ENCODE results near the gene TMF1.

DNA sequence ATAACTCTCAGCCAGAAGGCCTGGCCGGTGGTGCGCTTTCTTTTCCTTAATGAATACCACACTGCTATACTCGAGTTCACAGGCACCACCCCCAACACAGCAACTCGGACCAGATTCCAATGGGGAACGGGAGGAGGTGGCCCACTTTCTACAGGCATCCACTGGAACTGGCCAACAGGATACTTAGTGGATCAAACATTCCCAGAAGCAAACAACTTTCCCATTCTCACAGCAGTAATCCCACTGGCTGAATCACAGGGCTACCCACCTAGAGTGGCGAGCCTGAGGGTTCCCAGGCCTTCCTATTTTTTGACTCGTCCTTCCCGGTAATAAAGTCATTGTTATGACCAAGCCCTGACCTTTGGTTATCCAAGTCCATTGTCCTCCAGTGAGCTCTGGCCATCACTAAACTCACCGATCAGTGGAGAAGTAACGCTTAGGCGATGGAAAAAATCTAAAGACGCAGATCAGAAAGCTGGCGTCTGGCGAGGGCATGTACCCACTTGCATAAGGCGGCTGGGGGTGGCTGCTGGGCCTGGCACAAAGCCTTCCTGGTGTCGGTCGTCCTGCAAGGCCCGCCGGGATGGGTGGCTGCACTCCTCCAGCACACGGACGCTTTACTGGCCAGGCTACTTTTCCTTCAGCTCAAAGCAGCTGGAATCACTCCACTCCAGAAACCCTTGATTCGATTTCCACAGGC lies 39.9 kb downstream of the TMF1 start:
- TF ChIP-seq, protein P1, sequence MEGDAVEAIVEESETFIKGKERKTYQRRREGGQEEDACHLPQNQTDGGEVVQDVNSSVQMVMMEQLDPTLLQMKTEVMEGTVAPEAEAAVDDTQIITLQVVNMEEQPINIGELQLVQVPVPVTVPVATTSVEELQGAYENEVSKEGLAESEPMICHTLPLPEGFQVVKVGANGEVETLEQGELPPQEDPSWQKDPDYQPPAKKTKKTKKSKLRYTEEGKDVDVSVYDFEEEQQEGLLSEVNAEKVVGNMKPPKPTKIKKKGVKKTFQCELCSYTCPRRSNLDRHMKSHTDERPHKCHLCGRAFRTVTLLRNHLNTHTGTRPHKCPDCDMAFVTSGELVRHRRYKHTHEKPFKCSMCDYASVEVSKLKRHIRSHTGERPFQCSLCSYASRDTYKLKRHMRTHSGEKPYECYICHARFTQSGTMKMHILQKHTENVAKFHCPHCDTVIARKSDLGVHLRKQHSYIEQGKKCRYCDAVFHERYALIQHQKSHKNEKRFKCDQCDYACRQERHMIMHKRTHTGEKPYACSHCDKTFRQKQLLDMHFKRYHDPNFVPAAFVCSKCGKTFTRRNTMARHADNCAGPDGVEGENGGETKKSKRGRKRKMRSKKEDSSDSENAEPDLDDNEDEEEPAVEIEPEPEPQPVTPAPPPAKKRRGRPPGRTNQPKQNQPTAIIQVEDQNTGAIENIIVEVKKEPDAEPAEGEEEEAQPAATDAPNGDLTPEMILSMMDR (IDR thresholded peaks at IDR 0.05): no peak
- TF ChIP-seq, protein P2, sequence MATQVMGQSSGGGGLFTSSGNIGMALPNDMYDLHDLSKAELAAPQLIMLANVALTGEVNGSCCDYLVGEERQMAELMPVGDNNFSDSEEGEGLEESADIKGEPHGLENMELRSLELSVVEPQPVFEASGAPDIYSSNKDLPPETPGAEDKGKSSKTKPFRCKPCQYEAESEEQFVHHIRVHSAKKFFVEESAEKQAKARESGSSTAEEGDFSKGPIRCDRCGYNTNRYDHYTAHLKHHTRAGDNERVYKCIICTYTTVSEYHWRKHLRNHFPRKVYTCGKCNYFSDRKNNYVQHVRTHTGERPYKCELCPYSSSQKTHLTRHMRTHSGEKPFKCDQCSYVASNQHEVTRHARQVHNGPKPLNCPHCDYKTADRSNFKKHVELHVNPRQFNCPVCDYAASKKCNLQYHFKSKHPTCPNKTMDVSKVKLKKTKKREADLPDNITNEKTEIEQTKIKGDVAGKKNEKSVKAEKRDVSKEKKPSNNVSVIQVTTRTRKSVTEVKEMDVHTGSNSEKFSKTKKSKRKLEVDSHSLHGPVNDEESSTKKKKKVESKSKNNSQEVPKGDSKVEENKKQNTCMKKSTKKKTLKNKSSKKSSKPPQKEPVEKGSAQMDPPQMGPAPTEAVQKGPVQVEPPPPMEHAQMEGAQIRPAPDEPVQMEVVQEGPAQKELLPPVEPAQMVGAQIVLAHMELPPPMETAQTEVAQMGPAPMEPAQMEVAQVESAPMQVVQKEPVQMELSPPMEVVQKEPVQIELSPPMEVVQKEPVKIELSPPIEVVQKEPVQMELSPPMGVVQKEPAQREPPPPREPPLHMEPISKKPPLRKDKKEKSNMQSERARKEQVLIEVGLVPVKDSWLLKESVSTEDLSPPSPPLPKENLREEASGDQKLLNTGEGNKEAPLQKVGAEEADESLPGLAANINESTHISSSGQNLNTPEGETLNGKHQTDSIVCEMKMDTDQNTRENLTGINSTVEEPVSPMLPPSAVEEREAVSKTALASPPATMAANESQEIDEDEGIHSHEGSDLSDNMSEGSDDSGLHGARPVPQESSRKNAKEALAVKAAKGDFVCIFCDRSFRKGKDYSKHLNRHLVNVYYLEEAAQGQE (IDR thresholded peaks at IDR 0.05; ENCODE audit: insufficient read depth in 1 of 2, low read depth in 2 of 2, low read length in 1 of 2): no peak
- TF ChIP-seq POLR2AphosphoS5 (IDR thresholded peaks at IDR 0.05; ENCODE audit: low read depth, low read length) (no peak), TCF7L2 (IDR thresholded peaks at IDR 0.05; ENCODE audit: low read depth, low read length) (no peak), SIN3A (IDR thresholded peaks at IDR 0.05; ENCODE audit: borderline replicate concordance, insufficient read depth, low read depth, low read length) (no peak)
